Nephron progenitor cell (in vitro differentiated cells): ENCODE results near the gene ADAMTS18.
A peak's percentile ranks its signal among the peaks of the same experiment; 100 is the strongest.
"Not testable (repeated sequence)": the region's sequence is repeated elsewhere in the genome, so short reads cannot be mapped to it uniquely, and the experiment has no call there.

Experiments used
- DNase-seq: peaks from one replicate; pipeline ENCODE4 v3.0.0; 2021
- H3K27ac Mint-ChIP-seq: 2 replicates; pipeline ENCODE4 v1.8.0; 2021; ENCODE audit warnings: mild to moderate bottlenecking, moderate library complexity, mixed read lengths
- H3K27me3 Mint-ChIP-seq: 2 replicates; pipeline ENCODE4 v1.8.0; 2021; ENCODE audit warnings: mild to moderate bottlenecking, low read depth, mixed read lengths; ENCODE audit not compliant: poor library complexity
- H3K36me3 Mint-ChIP-seq: 2 replicates; pipeline ENCODE4 v1.8.0; 2021; ENCODE audit warnings: low read depth, mixed read lengths
- H3K4me1 Mint-ChIP-seq: 2 replicates; pipeline ENCODE4 v1.8.0; 2021; ENCODE audit warnings: mixed read lengths
- H3K4me3 Mint-ChIP-seq: 2 replicates; pipeline ENCODE4 v1.8.0; 2021; ENCODE audit warnings: mild to moderate bottlenecking, moderate library complexity, mixed read lengths
- H3K9me3 Mint-ChIP-seq: 2 replicates; pipeline ENCODE4 v1.8.0; 2021; ENCODE audit warnings: mild to moderate bottlenecking, moderate library complexity, mixed read lengths
- CTCF ChIP-seq: fragments of 200-600 bp; sonication (generic); IDR thresholded peaks from 2 replicates; pipeline ENCODE4 v1.5.0; 2021; ENCODE audit warnings: antibody characterized with exemption

The ADAMTS18 gene

GRCh38 chr16:77468831-77469230 lies 34.0 kb upstream of the ADAMTS18 start:
- no peak overlapping the region for H3K27ac Mint-ChIP-seq

GRCh38 chr16:77467821-77468335 lies 33.0 kb upstream of the ADAMTS18 start:
- no peak for DNase-seq
- H3K27ac Mint-ChIP-seq = no peak overlapping the region
- H3K4me1 Mint-ChIP-seq = peaks cover 17% of the 10 kb centered on the region
- peaks cover 7% of the 10 kb centered on the region for H3K27me3 Mint-ChIP-seq
- no peak overlapping the region for H3K4me3 Mint-ChIP-seq
- H3K9me3 Mint-ChIP-seq = no peaks in the 10 kb centered on the region
- no peak for TF ChIP-seq CTCF
- no peaks in the 10 kb centered on the region for H3K36me3 Mint-ChIP-seq

More at GRCh38 chr16:77468831-77469230, 34.0 kb upstream of the ADAMTS18 start:
- Mint-ChIP-seq H3K9me3 (peaks cover 4% of the 10 kb centered on the region), H3K36me3 (no peaks in the 10 kb centered on the region), H3K27me3 (peaks cover 7% of the 10 kb centered on the region), H3K4me1 (peaks cover 13% of the 10 kb centered on the region), H3K4me3 (no peak overlapping the region)
- TF ChIP-seq CTCF = no peak
- no peak for DNase-seq

GRCh38 chr16:77463659-77464058 lies 28.8 kb upstream of the ADAMTS18 start:
- not testable (repeated sequence) for H3K36me3 Mint-ChIP-seq, DNase-seq, H3K4me3 Mint-ChIP-seq, H3K9me3 Mint-ChIP-seq, H3K27ac Mint-ChIP-seq, H3K27me3 Mint-ChIP-seq
- H3K4me1 Mint-ChIP-seq = peaks cover 38% of the 10 kb centered on the region

GRCh38 chr16:77462894-77463293 lies 28.1 kb upstream of the ADAMTS18 start:
- H3K4me1 Mint-ChIP-seq = peaks cover 32% of the 10 kb centered on the region
- DNase-seq = no peak

GRCh38 chr16:77459534-77460254 lies 24.9 kb upstream of the ADAMTS18 start:
- H3K9me3 Mint-ChIP-seq = no peaks in the 10 kb centered on the region
- no peak overlapping the region for H3K27ac Mint-ChIP-seq

More at GRCh38 chr16:77462894-77463293, 28.1 kb upstream of the ADAMTS18 start:
- Mint-ChIP-seq H3K4me3 (no peak overlapping the region), H3K9me3 (no peaks in the 10 kb centered on the region), H3K36me3 (no peaks in the 10 kb centered on the region), H3K27me3 (no peaks in the 10 kb centered on the region), H3K27ac (peak overlapping the region; percentile 34)
- no peak for TF ChIP-seq CTCF

GRCh38 chr16:77457046-77457445 lies 22.2 kb upstream of the ADAMTS18 start:
- Mint-ChIP-seq H3K4me1 (peaks cover 21% of the 10 kb centered on the region), H3K4me3 (peak overlapping the region; percentile 41), H3K9me3 (peaks cover 3% of the 10 kb centered on the region), H3K36me3 (no peaks in the 10 kb centered on the region), H3K27ac (no peak overlapping the region), H3K27me3 (peaks cover 2% of the 10 kb centered on the region)
- DNase-seq = no peak
- TF ChIP-seq CTCF = no peak

More at GRCh38 chr16:77459534-77460254, 24.9 kb upstream of the ADAMTS18 start:
- Mint-ChIP-seq H3K4me3 (no peak overlapping the region), H3K27me3 (no peaks in the 10 kb centered on the region), H3K36me3 (no peaks in the 10 kb centered on the region), H3K4me1 (peaks cover 34% of the 10 kb centered on the region)
- DNase-seq = no peak
- TF ChIP-seq CTCF = no peak
